GM12878 (cell line): ENCODE results near the gene TIMM10. TPM values are rescaled to one million over a fixed set of nuclear protein-coding genes. Genes with fewer than 3 reads are reported as not detected.

Experiments
- ATAC-seq: fragments of 200-7000 bp; cut with Tn5 transposase; 3 replicates; pipeline ENCODE4 v1.9.1; 2020; ENCODE audit warnings: mild to moderate bottlenecking, moderate library complexity
- BruUV-seq: library from RNA; stranded (reverse); fragments of 400-500 nt; replicated peaks from 2 replicates; lab custom pipeline; 2021; lab: Mats Ljungman, UMichigan
- CTCF ChIA-PET: fragments of 300-600 bp; sonication (Branson Sonifier 250); formaldehyde crosslinking; extraction: SDS; loops from one replicate; lab custom pipeline; 2021; ENCODE audit warnings: inconsistent platforms; lab: Yijun Ruan, JAX
- POLR2A ChIA-PET: fragments of 350-600 bp; formaldehyde crosslinking; extraction: SDS; loops from one replicate; lab custom pipeline; 2021; ENCODE audit warnings: inconsistent platforms; lab: Charles Lee
- RAD21 ChIA-PET: fragments of 300-600 bp; sonication (Branson Sonifier 250); formaldehyde crosslinking; loops from one replicate; lab custom pipeline; 2023; ENCODE audit warnings: antibody characterized with exemption; ENCODE audit not compliant: unreplicated experiment; lab: Charles Lee
- SMC1A ChIA-PET: fragments of 300-600 bp; sonication (Branson Sonifier 250); formaldehyde crosslinking; loops from one replicate; lab custom pipeline; 2023; ENCODE audit not compliant: unreplicated experiment, uncharacterized antibody; lab: Charles Lee
- DNase-seq: peaks from one replicate; pipeline ENCODE4 v3.0.0-alpha.2; 2011; ENCODE audit warnings: low read depth, low spot score
- FAIRE-seq: peaks from 3 replicates; lab custom pipeline; 2011; peaks lifted over from hg19 to GRCh38; lab: Jason Lieb, UNC
- H2AFZ ChIP-seq: 2 replicates; pipeline ENCODE4 v1.6.0; 2011; ENCODE audit warnings: low read depth, low read length, control low read depth; ENCODE audit not compliant: control insufficient read depth
- H3K27ac ChIP-seq: 2 replicates; pipeline ENCODE4 v1.5.1; 2011; ENCODE audit warnings: control low read depth; ENCODE audit not compliant: control insufficient read depth, insufficient read depth
- H3K27me3 ChIP-seq, 2 experiments: replicated peaks in 1 of 2; 2 replicates each; pipeline versions ENCODE4 v1.6.0 to v1.6.1; 2011; ENCODE audit warnings: low read length in 1 of 2; ENCODE audit not compliant: control insufficient read depth in 2 of 2, insufficient read depth in 2 of 2
- H3K36me3 ChIP-seq, 2 experiments: 2 replicates each; pipeline ENCODE4 v1.5.1; 2011; ENCODE audit warnings: low read length in 1 of 2; ENCODE audit not compliant: control insufficient read depth in 2 of 2, insufficient read depth in 2 of 2
- H3K4me1 ChIP-seq: 2 replicates; pipeline ENCODE4 v1.6.1; 2011; ENCODE audit warnings: mild to moderate bottlenecking, low read length, moderate library complexity, mixed read lengths; ENCODE audit not compliant: control insufficient read depth, insufficient read depth
- H3K4me2 ChIP-seq: 2 replicates; pipeline ENCODE4 v1.6.0; 2011; ENCODE audit warnings: control low read depth; ENCODE audit not compliant: control insufficient read depth, insufficient read depth
- H3K4me3 ChIP-seq: fragments of 200-600 bp; sonication (generic); 2 replicates; pipeline ENCODE4 v1.5.1; 2016
- H3K79me2 ChIP-seq: 2 replicates; pipeline ENCODE4 v1.6.0; 2011; ENCODE audit warnings: low read length; ENCODE audit not compliant: control insufficient read depth, insufficient read depth
- H3K9ac ChIP-seq: 2 replicates; pipeline ENCODE4 v1.8.0; 2011; ENCODE audit warnings: low read length, control low read depth, mixed read lengths; ENCODE audit not compliant: control insufficient read depth, insufficient read depth
- H3K9me3 ChIP-seq: replicated peaks from 3 replicates; pipeline ENCODE4 v1.5.1; 2011; ENCODE audit warnings: mild to moderate bottlenecking, low read length; ENCODE audit not compliant: control insufficient read depth, insufficient read depth
- H4K20me1 ChIP-seq: 2 replicates; pipeline ENCODE4 v1.6.0; 2011; ENCODE audit not compliant: control insufficient read depth, insufficient read depth
- ASH2L ChIP-seq: fragments of 300-600, 200-600 bp; sonication (generic); IDR thresholded peaks from 2 replicates; pipeline ENCODE4 v1.6.1; 2017; ENCODE audit warnings: low read depth, mild to moderate bottlenecking, borderline replicate concordance
- EZH2 ChIP-seq: IDR thresholded peaks from 2 replicates; pipeline ENCODE4 v1.6.1; 2012; ENCODE audit warnings: low read depth, mild to moderate bottlenecking, control low read depth, inconsistent platforms, low read length, borderline replicate concordance; ENCODE audit not compliant: control insufficient read depth
- MXI1 ChIP-seq: fragments of 150-350 bp; IDR thresholded peaks from 2 replicates; pipeline ENCODE4 v1.6.1; 2011; ENCODE audit warnings: low read depth, mild to moderate bottlenecking, inconsistent platforms, low read length, improper control_type of control experiment
- NR2C1 ChIP-seq: fragments of 450-650 bp; IDR thresholded peaks from 2 replicates; pipeline ENCODE4 v1.6.1; 2017; ENCODE audit warnings: antibody characterized with exemption, mild to moderate bottlenecking, moderate library complexity
- WRNIP1 ChIP-seq: IDR thresholded peaks from 2 replicates; pipeline ENCODE4 v1.6.1; 2011; ENCODE audit warnings: low read depth, low read length, improper control_type of control experiment, borderline replicate concordance
- ZNF24 ChIP-seq: fragments of 450-650 bp; IDR thresholded peaks from 2 replicates; pipeline ENCODE4 v1.6.1; 2017; ENCODE audit warnings: antibody characterized with exemption, mild to moderate bottlenecking
- WGBS: methylation state at CpG from one replicate; pipeline ENCODE4 v1.1.6; 2016; ENCODE audit warnings: low lambda C conversion rate; ENCODE audit not compliant: insufficient replicate concordance, insufficient coverage; ENCODE audit errors: missing lambda C conversion rate; 5-methylcytosine and 5-hydroxymethylcytosine counted together
- in situ Hi-C: fragments of 300-500 bp; cut with MboI; formaldehyde crosslinking; loops from 9 replicates; pipeline ENCODE4 v1.14.3; 2018; ENCODE audit warnings: mixed read lengths
- intact Hi-C: fragments of 100-400 bp; cut with micrococcal nuclease; formaldehyde crosslinking; loops from one replicate; pipeline ENCODE4 v1.14.2; 2022; ENCODE audit not compliant: unreplicated experiment
- polyA plus RNA-seq, 11 experiments: library from polyadenylated mRNA; depleted of rRNA in 4 of 11; unstranded in 6 of 11; stranded (reverse) in 5 of 11; fragments of >200 nt; fragmentation: Nextera tagmentation in 4 of 11; fragmentation: Illumina TruSeq in 1 of 11; extraction: Ambion mirVana in 4 of 11; extraction: Trizol in 1 of 11; gene quantifications; 1 replicate in 1 of 11; 2 replicates in 10 of 11; pipeline versions ENCODE4 v1.2.1 to v1.2.3, GENCODE V29; 2011 to 2016; ENCODE audit warnings: inconsistent platforms in 2 of 11, missing spikeins in 2 of 11, low read depth in 1 of 11
- total RNA-seq, 4 experiments: library from RNA; depleted of rRNA in 3 of 4; stranded (reverse); fragments of >200 nt in 3 of 4; fragmentation: Illumina TruSeq in 1 of 4; extraction: Trizol in 1 of 4; gene quantifications; 2 replicates each; pipeline versions ENCODE4 v1.2.1 to v1.2.3, GENCODE V29; 2013 to 2021
- TF ChIP-seq, protein P1 (sequence below): fragments of 450-650 bp; IDR thresholded peaks from 2 replicates; pipeline ENCODE4 v1.6.1; 2016; ENCODE audit warnings: mild to moderate bottlenecking, moderate library complexity, borderline replicate concordance
- TF ChIP-seq, protein P2 (sequence below): fragments of 450-650 bp; IDR thresholded peaks from 2 replicates; pipeline ENCODE4 v1.6.1; 2014; ENCODE audit warnings: mild to moderate bottlenecking
- TF ChIP-seq, protein P3 (sequence below): fragments of 450-650 bp; IDR thresholded peaks from 2 replicates; pipeline ENCODE4 v1.6.1; 2017; ENCODE audit warnings: mild to moderate bottlenecking

Gene TIMM10
- total and polyA plus RNA-seq, 10 of the 15 experiments (the other 5 are each of a cell fraction or from before 2014, with no cell fraction given) = 148 to 898 (median 206) TPM

DNA sequence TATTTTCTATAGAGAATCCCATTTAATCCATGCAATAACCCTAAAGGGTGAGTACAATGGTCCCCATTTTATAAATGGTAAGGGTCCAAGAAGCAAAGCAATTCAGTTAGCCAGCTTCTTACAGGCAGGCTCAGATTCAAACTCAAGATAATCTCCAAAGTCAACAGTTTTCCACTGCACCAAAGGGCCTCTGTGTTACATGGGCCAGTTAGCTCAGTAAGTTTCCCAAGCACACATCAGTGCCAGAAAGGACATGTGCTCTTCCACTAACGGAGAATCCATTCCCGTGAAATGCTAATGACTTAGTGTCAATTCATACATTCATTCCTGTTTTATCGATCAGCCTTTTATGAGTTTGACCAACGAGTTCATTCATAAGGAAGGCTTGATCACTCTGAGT, 26.0 kb downstream of the TIMM10 start:
- in situ Hi-C loops = no loop called here

DNA sequence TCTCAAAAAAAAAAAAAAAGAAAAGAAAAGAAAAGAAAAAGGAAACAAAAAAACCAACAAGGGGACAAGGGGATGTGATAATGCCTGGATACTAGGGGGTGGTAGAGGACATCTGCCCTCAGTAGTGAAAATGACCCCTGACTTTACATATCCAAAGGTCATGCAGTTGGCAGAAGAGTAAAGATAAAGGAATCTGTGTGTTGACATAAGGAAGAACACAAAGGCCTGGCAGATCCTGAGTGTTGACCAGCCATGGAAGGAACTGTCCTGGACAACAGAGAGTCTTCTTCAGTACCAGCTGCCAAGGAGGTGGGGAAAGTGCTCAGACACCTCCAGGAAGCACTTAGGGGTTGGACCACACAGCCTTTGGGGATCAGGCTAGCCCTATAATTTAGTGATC, 27.7 kb downstream of the TIMM10 start:
- ATAC-seq (no peak), DNase-seq (no peak), FAIRE-seq (no peak)
- in situ Hi-C loops = no loop called here
- no TSS peak for BruUV-seq
- H3K27me3 ChIP-seq = no peaks in the 10 kb centered on the region
- H3K79me2 ChIP-seq = no peaks in the 10 kb centered on the region
- POLR2A ChIA-PET = interaction anchor here (0.7 kb wide), 1 partner anchor 16 kb away, joined by 4 read pairs; no protein-coding TSS in a partner anchor
- H3K36me3 ChIP-seq = peaks cover 3% of the 10 kb centered on the region in 2 experiments; a peak in 3 of 4 replicates
- H3K4me2 ChIP-seq = no peak overlapping the region
- H3K4me1 ChIP-seq = no peaks in the 10 kb centered on the region
- intact Hi-C loops = no loop called here
- H2AFZ ChIP-seq = no peak overlapping the region
- SMC1A ChIA-PET = interaction anchor here (0.8 to 1.2 kb wide), 4 partner anchors 9 to 163 kb away, joined by 3 to 4 read pairs (median 4); no protein-coding TSS in a partner anchor
- no peak overlapping the region for H3K9ac ChIP-seq
- peaks cover 3% of the 10 kb centered on the region; the same call in 1 of the 2 replicates for H4K20me1 ChIP-seq
- H3K4me3 ChIP-seq = no peak overlapping the region
- H3K9me3 ChIP-seq = no peaks in the 10 kb centered on the region
- CTCF ChIA-PET = interaction anchor here (0.9 to 2.1 kb wide), 5 partner anchors 9 to 46 kb away, joined by 4 to 16 read pairs (median 6); no protein-coding TSS in a partner anchor
- no peak overlapping the region for H3K27ac ChIP-seq
- RAD21 ChIA-PET = interaction anchor here (0.8 to 1.8 kb wide), 2 partner anchors 9 to 45 kb away, joined by 5 to 7 read pairs; no protein-coding TSS in a partner anchor
- TF ChIP-seq NR2C1 (no peak), ASH2L (no peak), ZNF24 (no peak), WRNIP1 (no peak)
- TF ChIP-seq, protein P1, sequence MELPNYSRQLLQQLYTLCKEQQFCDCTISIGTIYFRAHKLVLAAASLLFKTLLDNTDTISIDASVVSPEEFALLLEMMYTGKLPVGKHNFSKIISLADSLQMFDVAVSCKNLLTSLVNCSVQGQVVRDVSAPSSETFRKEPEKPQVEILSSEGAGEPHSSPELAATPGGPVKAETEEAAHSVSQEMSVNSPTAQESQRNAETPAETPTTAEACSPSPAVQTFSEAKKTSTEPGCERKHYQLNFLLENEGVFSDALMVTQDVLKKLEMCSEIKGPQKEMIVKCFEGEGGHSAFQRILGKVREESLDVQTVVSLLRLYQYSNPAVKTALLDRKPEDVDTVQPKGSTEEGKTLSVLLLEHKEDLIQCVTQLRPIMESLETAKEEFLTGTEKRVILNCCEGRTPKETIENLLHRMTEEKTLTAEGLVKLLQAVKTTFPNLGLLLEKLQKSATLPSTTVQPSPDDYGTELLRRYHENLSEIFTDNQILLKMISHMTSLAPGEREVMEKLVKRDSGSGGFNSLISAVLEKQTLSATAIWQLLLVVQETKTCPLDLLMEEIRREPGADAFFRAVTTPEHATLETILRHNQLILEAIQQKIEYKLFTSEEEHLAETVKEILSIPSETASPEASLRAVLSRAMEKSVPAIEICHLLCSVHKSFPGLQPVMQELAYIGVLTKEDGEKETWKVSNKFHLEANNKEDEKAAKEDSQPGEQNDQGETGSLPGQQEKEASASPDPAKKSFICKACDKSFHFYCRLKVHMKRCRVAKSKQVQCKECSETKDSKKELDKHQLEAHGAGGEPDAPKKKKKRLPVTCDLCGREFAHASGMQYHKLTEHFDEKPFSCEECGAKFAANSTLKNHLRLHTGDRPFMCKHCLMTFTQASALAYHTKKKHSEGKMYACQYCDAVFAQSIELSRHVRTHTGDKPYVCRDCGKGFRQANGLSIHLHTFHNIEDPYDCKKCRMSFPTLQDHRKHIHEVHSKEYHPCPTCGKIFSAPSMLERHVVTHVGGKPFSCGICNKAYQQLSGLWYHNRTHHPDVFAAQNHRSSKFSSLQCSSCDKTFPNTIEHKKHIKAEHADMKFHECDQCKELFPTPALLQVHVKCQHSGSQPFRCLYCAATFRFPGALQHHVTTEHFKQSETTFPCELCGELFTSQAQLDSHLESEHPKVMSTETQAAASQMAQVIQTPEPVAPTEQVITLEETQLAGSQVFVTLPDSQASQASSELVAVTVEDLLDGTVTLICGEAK = no peak
- TF ChIP-seq, protein P2, sequence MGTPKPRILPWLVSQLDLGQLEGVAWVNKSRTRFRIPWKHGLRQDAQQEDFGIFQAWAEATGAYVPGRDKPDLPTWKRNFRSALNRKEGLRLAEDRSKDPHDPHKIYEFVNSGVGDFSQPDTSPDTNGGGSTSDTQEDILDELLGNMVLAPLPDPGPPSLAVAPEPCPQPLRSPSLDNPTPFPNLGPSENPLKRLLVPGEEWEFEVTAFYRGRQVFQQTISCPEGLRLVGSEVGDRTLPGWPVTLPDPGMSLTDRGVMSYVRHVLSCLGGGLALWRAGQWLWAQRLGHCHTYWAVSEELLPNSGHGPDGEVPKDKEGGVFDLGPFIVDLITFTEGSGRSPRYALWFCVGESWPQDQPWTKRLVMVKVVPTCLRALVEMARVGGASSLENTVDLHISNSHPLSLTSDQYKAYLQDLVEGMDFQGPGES = no peak

More for the DNA sequence above, 26.0 kb downstream of the TIMM10 start:
- H2AFZ ChIP-seq = no peak overlapping the region
- ChIA-PET RAD21 (no interaction called here), POLR2A (no interaction called here), SMC1A (interaction anchor here (0.9 to 4.9 kb wide), 3 partner anchors 9 to 24 kb away, joined by 3 to 20 read pairs (median 4); no protein-coding TSS in a partner anchor), CTCF (interaction anchor here (1.1 to 5.7 kb wide), 6 partner anchors 11 to 46 kb away, joined by 4 to 54 read pairs (median 4); partner anchors contain the start of gene SLC43A1)
- H3K9me3 ChIP-seq = no peaks in the 10 kb centered on the region
- H3K79me2 ChIP-seq = no peaks in the 10 kb centered on the region
- no TSS peak for BruUV-seq
- peaks cover 3% of the 10 kb centered on the region; the same call in 1 of the 2 replicates for H4K20me1 ChIP-seq
- FAIRE-seq (no peak), DNase-seq (no peak), ATAC-seq (no peak)
- H3K27ac ChIP-seq = no peak overlapping the region
- TF ChIP-seq, protein P3, sequence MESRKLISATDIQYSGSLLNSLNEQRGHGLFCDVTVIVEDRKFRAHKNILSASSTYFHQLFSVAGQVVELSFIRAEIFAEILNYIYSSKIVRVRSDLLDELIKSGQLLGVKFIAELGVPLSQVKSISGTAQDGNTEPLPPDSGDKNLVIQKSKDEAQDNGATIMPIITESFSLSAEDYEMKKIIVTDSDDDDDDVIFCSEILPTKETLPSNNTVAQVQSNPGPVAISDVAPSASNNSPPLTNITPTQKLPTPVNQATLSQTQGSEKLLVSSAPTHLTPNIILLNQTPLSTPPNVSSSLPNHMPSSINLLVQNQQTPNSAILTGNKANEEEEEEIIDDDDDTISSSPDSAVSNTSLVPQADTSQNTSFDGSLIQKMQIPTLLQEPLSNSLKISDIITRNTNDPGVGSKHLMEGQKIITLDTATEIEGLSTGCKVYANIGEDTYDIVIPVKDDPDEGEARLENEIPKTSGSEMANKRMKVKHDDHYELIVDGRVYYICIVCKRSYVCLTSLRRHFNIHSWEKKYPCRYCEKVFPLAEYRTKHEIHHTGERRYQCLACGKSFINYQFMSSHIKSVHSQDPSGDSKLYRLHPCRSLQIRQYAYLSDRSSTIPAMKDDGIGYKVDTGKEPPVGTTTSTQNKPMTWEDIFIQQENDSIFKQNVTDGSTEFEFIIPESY = no peak
- no peak for TF ChIP-seq EZH2
- TF ChIP-seq MXI1 = no peak
- 98% methylated on average over 4 of the region's 4 CpGs for WGBS
- H3K4me1 ChIP-seq = no peaks in the 10 kb centered on the region
- H3K36me3 ChIP-seq = peaks cover 3% of the 10 kb centered on the region in 2 experiments; a peak in 3 of 4 replicates
- H3K4me3 ChIP-seq = no peak overlapping the region
- H3K27me3 ChIP-seq = no peaks in the 10 kb centered on the region
- intact Hi-C loops = no loop called here
- no peak overlapping the region for H3K9ac ChIP-seq
- no peak overlapping the region for H3K4me2 ChIP-seq
